Endothelial cell of umbilical vein (primary cell): ENCODE measurements around the gene RBL1.

Experiments
- CTCF ChIP-seq, 2 donors: IDR thresholded peaks; 1 replicate in 1 of 2; 2 replicates in 1 of 2; pipeline ENCODE4 v1.5.1; 2011; ENCODE audit warnings: low read length in 2 of 2, mild to moderate bottlenecking in 2 of 2, moderate library complexity in 2 of 2, control low read depth in 1 of 2, inconsistent platforms in 1 of 2, low read depth in 1 of 2; ENCODE audit not compliant: insufficient read depth in 1 of 2; ENCODE audit errors: extremely low read depth in 1 of 2
- EZH2 ChIP-seq: IDR thresholded peaks from 2 replicates; pipeline ENCODE4 v1.6.1; 2012; ENCODE audit warnings: borderline replicate concordance, low read depth, mild to moderate bottlenecking, moderate library complexity, low read length, inconsistent platforms; ENCODE audit not compliant: severe bottlenecking
- JUN ChIP-seq: IDR thresholded peaks from 2 replicates; pipeline ENCODE4 v1.6.1; 2011; ENCODE audit warnings: borderline replicate concordance, low read depth; ENCODE audit not compliant: insufficient read length, insufficient read depth
- MAX ChIP-seq: IDR thresholded peaks from 2 replicates; pipeline ENCODE4 v1.6.1; 2011; ENCODE audit not compliant: insufficient read depth, insufficient read length
- POLR2A ChIP-seq: IDR thresholded peaks from 2 replicates; pipeline ENCODE4 v1.6.1; 2012; ENCODE audit warnings: low read depth, mild to moderate bottlenecking, control low read depth, low read length
- POLR2AphosphoS5 ChIP-seq: IDR thresholded peaks from 2 replicates; pipeline ENCODE4 v1.6.1; 2012; ENCODE audit warnings: low read depth, mild to moderate bottlenecking, control low read depth, low read length, moderate library complexity; ENCODE audit not compliant: insufficient read depth

- TF ChIP-seq CTCF (IDR thresholded peaks at IDR 0.05; ENCODE audit: extremely low read depth in 1 of 2, insufficient read depth in 1 of 2, low read depth in 1 of 2, low read length in 2 of 2) (no peak), POLR2AphosphoS5 (peak; percentile 62), POLR2A (peak; percentile 58), EZH2 (no peak), JUN (no peak), MAX (peak; percentile 22)
Measured at GRCh38 chr20:37095599-37096414, at the start of gene RBL1.
